Common myeloid progenitor, CD34-positive (primary cell): ENCODE data around the gene CTNNBL1.

Experiments used
- CTCF ChIA-PET: fragments of 350-600 bp; sonication (Branson Sonifier 250); formaldehyde crosslinking; loops from one replicate; lab custom pipeline; 2021; ENCODE audit warnings: antibody characterized with exemption; lab: Charles Lee
- POLR2A ChIA-PET: fragments of 350-600 bp; sonication (Branson Sonifier 250); formaldehyde crosslinking; loops from one replicate; lab custom pipeline; 2021; ENCODE audit warnings: antibody characterized with exemption; lab: Charles Lee
- DNase-seq, 3 donors: peaks; one replicate each; pipeline versions ENCODE4 v3.0.0 to v3.0.0-alpha.2; 2013
- H3K27ac ChIP-seq, 2 experiments: 1 replicate in 1 of 2; 2 replicates in 1 of 2; pipeline ENCODE4 v1.7.0; 2013; ENCODE audit warnings: inconsistent platforms in 2 of 2, low read length in 2 of 2, mild to moderate bottlenecking in 2 of 2, low read depth in 1 of 2, moderate library complexity in 1 of 2; ENCODE audit not compliant: severe bottlenecking in 2 of 2, insufficient read depth in 1 of 2, poor library complexity in 1 of 2
- H3K27me3 ChIP-seq, 5 experiments: replicated peaks in 2 of 5; 1 replicate in 3 of 5; 2 replicates in 2 of 5; pipeline versions ENCODE4 v1.6.1 to v1.7.0; 2013; ENCODE audit warnings: low read length in 4 of 5, mild to moderate bottlenecking in 2 of 5, moderate library complexity in 2 of 5, inconsistent platforms in 1 of 5; ENCODE audit not compliant: insufficient read depth in 5 of 5, control insufficient read depth in 4 of 5
- H3K36me3 ChIP-seq, 4 experiments: 1 replicate in 2 of 4; 2 replicates in 2 of 4; pipeline versions ENCODE4 v1.6.1 to v1.7.0; 2013; ENCODE audit warnings: low read length in 3 of 4, control low read depth in 1 of 4, mild to moderate bottlenecking in 1 of 4; ENCODE audit not compliant: control insufficient read depth in 4 of 4, insufficient read depth in 4 of 4
- H3K4me1 ChIP-seq, 4 experiments: 1 replicate in 3 of 4; 2 replicates in 1 of 4; pipeline versions ENCODE4 v1.6.1 to v1.7.1; 2013; ENCODE audit warnings: low read length in 3 of 4, mild to moderate bottlenecking in 3 of 4, control low read depth in 1 of 4, inconsistent platforms in 1 of 4, moderate library complexity in 1 of 4; ENCODE audit not compliant: control insufficient read depth in 4 of 4, insufficient read depth in 4 of 4; ENCODE audit errors: control extremely low read depth in 1 of 4
- H3K4me3 ChIP-seq, 7 experiments: 1 replicate in 4 of 7; 2 replicates in 3 of 7; pipeline versions ENCODE4 v1.5.1 to v1.7.0; 2013; ENCODE audit warnings: mild to moderate bottlenecking in 7 of 7, low read length in 6 of 7, moderate library complexity in 6 of 7, inconsistent platforms in 2 of 7, low read depth in 2 of 7, control low read depth in 1 of 7; ENCODE audit not compliant: insufficient read depth in 4 of 7, control insufficient read depth in 1 of 7; ENCODE audit errors: extremely low read depth in 1 of 7
- H3K9me3 ChIP-seq, 5 experiments: 1 replicate in 4 of 5; 2 replicates in 1 of 5; pipeline versions ENCODE4 v1.6.1 to v1.7.1; 2013; ENCODE audit warnings: low read length in 4 of 5, mild to moderate bottlenecking in 2 of 5, inconsistent platforms in 1 of 5, low read depth in 1 of 5, moderate library complexity in 1 of 5; ENCODE audit not compliant: control insufficient read depth in 4 of 5, insufficient read depth in 2 of 5; ENCODE audit errors: control extremely low read depth in 1 of 5
- WGBS: methylation state at CpG from one replicate; pipeline ENCODE4 v1.1.5; 2013; ENCODE audit not compliant: insufficient coverage; 5-methylcytosine and 5-hydroxymethylcytosine counted together

Gene CTNNBL1

GRCh38 chr20:37856932-37857660, 163.3 kb downstream of the CTNNBL1 start:
- CTCF ChIA-PET = no interaction called here
- no peak overlapping the region for H3K27ac ChIP-seq

GRCh38 chr20:37859406-37860171, 165.8 kb downstream of the CTNNBL1 start:
- WGBS = 93% methylated on average over 11 of the region's 15 CpGs
- ChIA-PET CTCF (no interaction called here), POLR2A (no interaction called here)
- Histone ChIP-seq H3K9me3 (peaks cover 0 to 2% (median 0%) of the 10 kb centered on the region in 5 experiments), H3K4me3 (no peak overlapping the region), H3K27ac (no peak overlapping the region), H3K4me1 (no peaks in the 10 kb centered on the region), H3K36me3 (peaks cover 7 to 68% (median 49%) of the 10 kb centered on the region in 4 experiments), H3K27me3 (no peaks in the 10 kb centered on the region)
- DNase-seq = no peak

More at GRCh38 chr20:37856932-37857660, 163.3 kb downstream of the CTNNBL1 start:
- WGBS = 96% methylated on average over 7 of the region's 10 CpGs
- no peak overlapping the region for H3K4me3 ChIP-seq
- H3K36me3 ChIP-seq = peaks cover 9 to 68% (median 40%) of the 10 kb centered on the region in 4 experiments
- H3K27me3 ChIP-seq = no peaks in the 10 kb centered on the region
- no peaks in the 10 kb centered on the region for H3K4me1 ChIP-seq
- peaks cover 0 to 2% (median 0%) of the 10 kb centered on the region in 5 experiments for H3K9me3 ChIP-seq
- no peak for DNase-seq
- POLR2A ChIA-PET = no interaction called here

- Histone ChIP-seq H3K27me3 (no peaks in the 10 kb centered on the region), H3K4me1 (no peaks in the 10 kb centered on the region), H3K36me3 (peaks cover 7 to 58% (median 49%) of the 10 kb centered on the region in 4 experiments), H3K27ac (no peak overlapping the region), H3K4me3 (no peak overlapping the region), H3K9me3 (peaks cover 0 to 2% (median 0%) of the 10 kb centered on the region in 5 experiments)
- no peak for DNase-seq
- POLR2A ChIA-PET = no interaction called here
- CTCF ChIA-PET = no interaction called here
- 97% methylated on average over 5 of the region's 5 CpGs for WGBS
Measured at GRCh38 chr20:37863289-37863688, 169.5 kb downstream of the CTNNBL1 start.

GRCh38 chr20:37864298-37864697, 170.5 kb downstream of the CTNNBL1 start:
- H3K36me3 ChIP-seq = peaks cover 7 to 63% (median 54%) of the 10 kb centered on the region in 4 experiments

GRCh38 chr20:37866051-37866450, 172.2 kb downstream of the CTNNBL1 start:
- H3K4me1 ChIP-seq = no peaks in the 10 kb centered on the region
- H3K4me3 ChIP-seq = no peak overlapping the region
- ChIA-PET POLR2A (no interaction called here), CTCF (no interaction called here)
- peaks cover 2 to 63% (median 55%) of the 10 kb centered on the region in 4 experiments for H3K36me3 ChIP-seq
- H3K27ac ChIP-seq = no peak overlapping the region
- no peaks in the 10 kb centered on the region for H3K9me3 ChIP-seq
- 100% methylated on average over 5 of the region's 10 CpGs for WGBS
- no peak for DNase-seq
- no peaks in the 10 kb centered on the region for H3K27me3 ChIP-seq

More at GRCh38 chr20:37864298-37864697, 170.5 kb downstream of the CTNNBL1 start:
- H3K27me3 ChIP-seq = no peaks in the 10 kb centered on the region
- H3K4me1 ChIP-seq = no peaks in the 10 kb centered on the region
- H3K4me3 ChIP-seq = no peak overlapping the region
- no peak overlapping the region for H3K27ac ChIP-seq
- 85% methylated on average over 7 of the region's 8 CpGs for WGBS
- CTCF ChIA-PET = no interaction called here
- peaks cover 0 to 2% (median 0%) of the 10 kb centered on the region in 5 experiments for H3K9me3 ChIP-seq
- POLR2A ChIA-PET = no interaction called here
- DNase-seq = no peak

- H3K27me3 ChIP-seq = no peaks in the 10 kb centered on the region
- ChIA-PET CTCF (no interaction called here), POLR2A (no interaction called here)
- no peak overlapping the region for H3K27ac ChIP-seq
- no peak overlapping the region for H3K4me3 ChIP-seq
- no peak for DNase-seq
- no peaks in the 10 kb centered on the region for H3K4me1 ChIP-seq
- H3K9me3 ChIP-seq = no peaks in the 10 kb centered on the region
- H3K36me3 ChIP-seq = peaks cover 2 to 67% (median 50%) of the 10 kb centered on the region in 4 experiments
- WGBS = 94% methylated on average over 9 of the region's 15 CpGs
Measured at GRCh38 chr20:37867289-37868195, 173.7 kb downstream of the CTNNBL1 start.
